ENCODE measurements around the gene NENF.

- TF ChIP-seq EZH2 (IDR thresholded peaks at IDR 0.05; ENCODE audit: borderline replicate concordance, insufficient read depth, low read depth, low read length, poor library complexity, severe bottlenecking) (no peak), CTCF (IDR thresholded peaks at IDR 0.05) (no peak)
Observed at GRCh38 chr1:212450331-212450881, 17.7 kb downstream of the NENF start.
